H9 (cell line): Measurements from ENCODE around the gene CCN5. TPM values are rescaled to one million over a fixed set of nuclear protein-coding genes. Genes with fewer than 3 reads are reported as not detected.

ENCODE experiments used
- DNase-seq: peaks from one replicate; pipeline ENCODE4 v3.0.0-alpha.2; 2017
- H2AFZ ChIP-seq: one replicate; pipeline ENCODE4 v1.6.1; 2013; ENCODE audit warnings: mild to moderate bottlenecking, low read length, control low read depth, moderate library complexity
- H2AK5ac ChIP-seq: 2 replicates; pipeline ENCODE4 v1.6.1; 2013; ENCODE audit warnings: low read length, control low read depth, mixed read lengths; ENCODE audit not compliant: insufficient read length
- H2BK120ac ChIP-seq: one replicate; pipeline ENCODE4 v1.6.1; 2013; ENCODE audit warnings: low read depth, mild to moderate bottlenecking, low read length, control low read depth, inconsistent platforms; ENCODE audit not compliant: poor library complexity, severe bottlenecking
- H2BK12ac ChIP-seq: 2 replicates; pipeline ENCODE4 v1.6.1; 2013; ENCODE audit warnings: low read length, control low read depth, mixed read lengths, low read depth; ENCODE audit not compliant: insufficient read length
- H2BK15ac ChIP-seq: 2 replicates; pipeline ENCODE4 v1.6.1; 2013; ENCODE audit warnings: low read depth, low read length, control low read depth
- H2BK20ac ChIP-seq: one replicate; pipeline ENCODE4 v1.6.1; 2013; ENCODE audit warnings: low read depth, mild to moderate bottlenecking, low read length, control low read depth, inconsistent platforms; ENCODE audit not compliant: poor library complexity, severe bottlenecking
- H2BK5ac ChIP-seq: 2 replicates; pipeline ENCODE4 v1.6.1; 2013; ENCODE audit warnings: low read length, control low read depth, mixed read lengths; ENCODE audit not compliant: insufficient read length
- H3K14ac ChIP-seq: 2 replicates; pipeline ENCODE4 v1.6.1; 2013; ENCODE audit warnings: low read length, control low read depth; ENCODE audit not compliant: insufficient read depth
- H3K18ac ChIP-seq: 2 replicates; pipeline ENCODE4 v1.6.1; 2013; ENCODE audit warnings: low read depth, mild to moderate bottlenecking, mixed read lengths, low read length, control low read depth; ENCODE audit not compliant: insufficient read length
- H3K23ac ChIP-seq: 2 replicates; pipeline ENCODE4 v1.6.1; 2013; ENCODE audit warnings: low read length, control low read depth, mixed read lengths, low read depth; ENCODE audit not compliant: insufficient read length
- H3K23me2 ChIP-seq: 2 replicates; pipeline ENCODE4 v1.6.1; 2013; ENCODE audit warnings: low read depth, mild to moderate bottlenecking, mixed read lengths, low read length, control low read depth; ENCODE audit not compliant: insufficient read length, poor library complexity, severe bottlenecking
- H3K27ac ChIP-seq: 2 replicates; pipeline ENCODE4 v1.5.1; 2013; ENCODE audit warnings: low read length, control low read depth, mixed read lengths, low read depth; ENCODE audit not compliant: insufficient read length
- H3K27me3 ChIP-seq: 2 replicates; pipeline ENCODE4 v1.6.1; 2013; ENCODE audit warnings: low read length, control low read depth, inconsistent platforms; ENCODE audit not compliant: insufficient read depth
- H3K4ac ChIP-seq: 2 replicates; pipeline ENCODE4 v1.6.1; 2013; ENCODE audit warnings: low read depth, mild to moderate bottlenecking, control low read depth, inconsistent platforms, low read length, moderate library complexity
- H3K4me1 ChIP-seq: 2 replicates; pipeline ENCODE4 v1.6.1; 2013; ENCODE audit warnings: low read length, control low read depth, inconsistent platforms; ENCODE audit not compliant: insufficient read depth
- H3K4me2 ChIP-seq: 2 replicates; pipeline ENCODE4 v1.6.1; 2013; ENCODE audit warnings: low read length, control low read depth, mixed read lengths; ENCODE audit not compliant: insufficient read length, insufficient read depth
- H3K56ac ChIP-seq: 2 replicates; pipeline ENCODE4 v1.6.1; 2013; ENCODE audit warnings: low read depth, mild to moderate bottlenecking, mixed read lengths, low read length, control low read depth; ENCODE audit not compliant: insufficient read length
- H3K79me1 ChIP-seq: 2 replicates; pipeline ENCODE4 v1.6.1; 2013; ENCODE audit warnings: low read depth, mild to moderate bottlenecking, moderate library complexity, low read length, control low read depth, inconsistent platforms; ENCODE audit not compliant: insufficient read depth, poor library complexity, severe bottlenecking
- H3K79me2 ChIP-seq: 2 replicates; pipeline ENCODE4 v1.6.1; 2013; ENCODE audit warnings: low read length, control low read depth, inconsistent platforms; ENCODE audit not compliant: insufficient read depth
- H3K9ac ChIP-seq: 2 replicates; pipeline ENCODE4 v1.6.1; 2013; ENCODE audit warnings: low read length, control low read depth, mixed read lengths; ENCODE audit not compliant: insufficient read length; ENCODE audit errors: extremely low read depth
- H3K9me3 ChIP-seq: one replicate; pipeline ENCODE4 v1.6.1; 2013; ENCODE audit warnings: low read depth, low read length, inconsistent platforms; ENCODE audit not compliant: control insufficient read depth
- H3T11ph ChIP-seq: one replicate; pipeline ENCODE4 v1.6.1; 2013; ENCODE audit warnings: mild to moderate bottlenecking, low read length, control low read depth, inconsistent platforms
- H4K20me1 ChIP-seq: one replicate; pipeline ENCODE4 v1.6.1; 2013; ENCODE audit not compliant: control insufficient read depth, insufficient read length, insufficient read depth
- H4K5ac ChIP-seq: 2 replicates; pipeline ENCODE4 v1.6.1; 2013; ENCODE audit warnings: low read depth, mild to moderate bottlenecking, mixed read lengths, low read length, control low read depth; ENCODE audit not compliant: insufficient read length
- H4K8ac ChIP-seq: replicated peaks from 2 replicates; pipeline ENCODE4 v1.6.1; 2013; ENCODE audit warnings: low read length, control low read depth, mixed read lengths, low read depth; ENCODE audit not compliant: insufficient read length
- H4K91ac ChIP-seq: 2 replicates; pipeline ENCODE4 v1.6.1; 2013; ENCODE audit warnings: low read depth, mild to moderate bottlenecking, moderate library complexity, mixed read lengths, low read length, control low read depth; ENCODE audit not compliant: insufficient read length
- H3K27ac Mint-ChIP-seq, 3 experiments: 2 replicates in 2 of 3; 3 replicates in 1 of 3; pipeline ENCODE4 v1.8.0; 2020 to 2021; ENCODE audit warnings: mixed read lengths in 3 of 3, mild to moderate bottlenecking in 1 of 3, moderate library complexity in 1 of 3
- H3K27me3 Mint-ChIP-seq: 2 replicates; pipeline ENCODE4 v1.8.0; 2021; ENCODE audit warnings: low read depth, mild to moderate bottlenecking, moderate library complexity, mixed read lengths
- H3K36me3 Mint-ChIP-seq, 3 experiments: 2 replicates in 2 of 3; 3 replicates in 1 of 3; pipeline ENCODE4 v1.8.0; 2020 to 2021; ENCODE audit warnings: low read depth in 3 of 3, mixed read lengths in 3 of 3; ENCODE audit not compliant: insufficient read depth in 1 of 3
- H3K4me1 Mint-ChIP-seq, 2 experiments: 2 replicates each; pipeline ENCODE4 v1.8.0; 2020; ENCODE audit warnings: mixed read lengths in 2 of 2
- H3K4me3 Mint-ChIP-seq, 2 experiments: 2 replicates in 1 of 2; 3 replicates in 1 of 2; pipeline ENCODE4 v1.8.0; 2020 to 2021; ENCODE audit warnings: mild to moderate bottlenecking in 2 of 2, mixed read lengths in 2 of 2, moderate library complexity in 1 of 2
- H3K9me3 Mint-ChIP-seq, 2 experiments: 2 replicates in 1 of 2; 3 replicates in 1 of 2; pipeline ENCODE4 v1.8.0; 2020; ENCODE audit warnings: mild to moderate bottlenecking in 2 of 2, mixed read lengths in 2 of 2, moderate library complexity in 1 of 2
- WGBS: extraction: QIAGEN DNeasy Blood & Tissue Kit; methylation state at CpG from one replicate; pipeline ENCODE4 v1.1.7; 2013; ENCODE audit warnings: missing lambda C conversion rate, low lambda C conversion rate, mixed read lengths; ENCODE audit not compliant: insufficient read length; ENCODE audit errors: extremely low coverage; 5-methylcytosine and 5-hydroxymethylcytosine counted together
- total RNA-seq: library from RNA; stranded (reverse); gene quantifications from 2 replicates; pipeline ENCODE4 v1.2.1, GENCODE V29; 2021
- TF ChIP-seq, protein P1 (sequence below): fragments of 200-600 bp; sonication (generic); conservative IDR thresholded peaks from 3 replicates; pipeline ENCODE4 v1.8.0; 2021; ENCODE audit warnings: antibody characterized with exemption, mild to moderate bottlenecking

CCN5 gene
- total RNA-seq, 1 experiment from 2014 or later, result not detected

GRCh38 chr20:44756011-44756688 lies 41.0 kb downstream of the CCN5 start:
- Histone ChIP-seq H4K20me1 (no peaks in the 10 kb centered on the region), H2BK12ac (no peak overlapping the region), H2BK15ac (no peak overlapping the region), H3K27ac (no peak overlapping the region), H3K9ac (no peak overlapping the region), H3K9me3 (no peaks in the 10 kb centered on the region), H4K8ac (no peak overlapping the region), H3K79me1 (no peaks in the 10 kb centered on the region), H3K56ac (no peak overlapping the region), H3T11ph (no peak overlapping the region), H4K5ac (no peak overlapping the region), H3K23me2 (peaks cover 3% of the 10 kb centered on the region), H4K91ac (no peak overlapping the region), H3K79me2 (no peaks in the 10 kb centered on the region), H3K27me3 (no peaks in the 10 kb centered on the region), H3K4me2 (no peak overlapping the region), H2AK5ac (no peak overlapping the region), H3K23ac (no peak overlapping the region), H3K4me1 (no peaks in the 10 kb centered on the region), H2BK20ac (no peak overlapping the region), H3K14ac (no peak overlapping the region), H3K18ac (no peak overlapping the region), H2BK5ac (no peak overlapping the region), H2AFZ (no peak overlapping the region), H3K4ac (no peak overlapping the region), H2BK120ac (no peak overlapping the region)
- H3K27ac Mint-ChIP-seq, result no peak overlapping the region
- H3K4me1 Mint-ChIP-seq, result peaks cover 10 to 30% of the 10 kb centered on the region in 2 experiments
- H3K4me3 Mint-ChIP-seq, result no peak overlapping the region
- no peak for DNase-seq
- peaks cover 1% of the 10 kb centered on the region; the same call in 1 of the 2 replicates for H3K27me3 Mint-ChIP-seq
- TF ChIP-seq, protein P1, sequence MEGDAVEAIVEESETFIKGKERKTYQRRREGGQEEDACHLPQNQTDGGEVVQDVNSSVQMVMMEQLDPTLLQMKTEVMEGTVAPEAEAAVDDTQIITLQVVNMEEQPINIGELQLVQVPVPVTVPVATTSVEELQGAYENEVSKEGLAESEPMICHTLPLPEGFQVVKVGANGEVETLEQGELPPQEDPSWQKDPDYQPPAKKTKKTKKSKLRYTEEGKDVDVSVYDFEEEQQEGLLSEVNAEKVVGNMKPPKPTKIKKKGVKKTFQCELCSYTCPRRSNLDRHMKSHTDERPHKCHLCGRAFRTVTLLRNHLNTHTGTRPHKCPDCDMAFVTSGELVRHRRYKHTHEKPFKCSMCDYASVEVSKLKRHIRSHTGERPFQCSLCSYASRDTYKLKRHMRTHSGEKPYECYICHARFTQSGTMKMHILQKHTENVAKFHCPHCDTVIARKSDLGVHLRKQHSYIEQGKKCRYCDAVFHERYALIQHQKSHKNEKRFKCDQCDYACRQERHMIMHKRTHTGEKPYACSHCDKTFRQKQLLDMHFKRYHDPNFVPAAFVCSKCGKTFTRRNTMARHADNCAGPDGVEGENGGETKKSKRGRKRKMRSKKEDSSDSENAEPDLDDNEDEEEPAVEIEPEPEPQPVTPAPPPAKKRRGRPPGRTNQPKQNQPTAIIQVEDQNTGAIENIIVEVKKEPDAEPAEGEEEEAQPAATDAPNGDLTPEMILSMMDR, result 0 out of 3 replicates have a peak, but pooled peaks have one; percentile 8
- H3K36me3 Mint-ChIP-seq, result peaks cover 0 to 24% (median 2%) of the 10 kb centered on the region in 3 experiments; a peak in 4 of 7 replicates
- no CpG with 5 or more reads among the region's 18 CpGs for WGBS
- H3K9me3 Mint-ChIP-seq, result no peaks in the 10 kb centered on the region
